WTC11 (cell line): ENCODE measurements around the gene HMGB1. TPM values are rescaled to one million over a fixed set of nuclear protein-coding genes. Genes with fewer than 3 reads are reported as not detected.

ENCODE experiments used
- ATAC-seq: fragments of 200-7000 bp; cut with Tn5 transposase; 2 replicates; pipeline ENCODE4 v1.10.0; 2021; ENCODE audit warnings: mild to moderate bottlenecking, moderate library complexity
- CTCF ChIA-PET: fragments of 300-600 bp; sonication (Branson Sonifier 250); formaldehyde crosslinking; loops from one replicate; lab custom pipeline; 2021; ENCODE audit warnings: antibody characterized with exemption; lab: Charles Lee
- POLR2A ChIA-PET: fragments of 350-600 bp; sonication (Branson Sonifier 250); formaldehyde crosslinking; loops from one replicate; lab custom pipeline; 2021; ENCODE audit warnings: antibody characterized with exemption; lab: Charles Lee
- DNase-seq: peaks from one replicate; pipeline ENCODE4 v3.0.0; 2021; ENCODE audit warnings: low spot score
- H3K27ac Mint-ChIP-seq: 2 replicates; pipeline ENCODE4 v1.8.0; 2021; ENCODE audit warnings: mixed read lengths
- H3K27me3 Mint-ChIP-seq: 2 replicates; pipeline ENCODE4 v1.8.0; 2021; ENCODE audit warnings: low read depth, mild to moderate bottlenecking, moderate library complexity, mixed read lengths
- H3K36me3 Mint-ChIP-seq: 2 replicates; pipeline ENCODE4 v1.8.0; 2021; ENCODE audit warnings: mixed read lengths
- H3K4me1 Mint-ChIP-seq: 2 replicates; pipeline ENCODE4 v1.8.0; 2022; ENCODE audit warnings: mixed read lengths
- H3K4me3 Mint-ChIP-seq: 2 replicates; pipeline ENCODE4 v1.8.0; 2021; ENCODE audit warnings: mild to moderate bottlenecking, moderate library complexity, mixed read lengths
- H3K9me3 Mint-ChIP-seq: 2 replicates; pipeline ENCODE4 v1.8.0; 2021; ENCODE audit warnings: mixed read lengths
- AFF4 ChIP-seq: sonication (generic); formaldehyde crosslinking; IDR thresholded peaks from 2 replicates; pipeline ENCODE4 v1.8.1; 2023; ENCODE audit warnings: mild to moderate bottlenecking, missing genetic modification reagents, borderline replicate concordance
- ATF1 ChIP-seq: sonication (generic); formaldehyde crosslinking; IDR thresholded peaks from 2 replicates; pipeline ENCODE4 v1.8.1; 2023; ENCODE audit warnings: mild to moderate bottlenecking, moderate library complexity, missing genetic modification reagents
- CBFB ChIP-seq: sonication (generic); formaldehyde crosslinking; IDR thresholded peaks from 2 replicates; pipeline ENCODE4 v1.8.1; 2022; ENCODE audit warnings: mild to moderate bottlenecking, low read depth, missing genetic modification reagents
- ERG ChIP-seq: fragments of 250-450 bp; sonication (Bioruptor Pico); IDR thresholded peaks from 2 replicates; pipeline ENCODE4 v1.8.0; 2021; ENCODE audit warnings: mild to moderate bottlenecking
- ETV6 ChIP-seq: sonication (generic); formaldehyde crosslinking; IDR thresholded peaks from 2 replicates; pipeline ENCODE4 v1.8.1; 2022; ENCODE audit warnings: mild to moderate bottlenecking, missing genetic modification reagents
- FOXP1 ChIP-seq: sonication (generic); formaldehyde crosslinking; IDR thresholded peaks from 2 replicates; pipeline ENCODE4 v1.8.0; 2022; ENCODE audit warnings: missing genetic modification reagents, mild to moderate bottlenecking, moderate library complexity, borderline replicate concordance
- GRHL2 ChIP-seq: fragments of 250-450 bp; sonication (Bioruptor Pico); IDR thresholded peaks from 2 replicates; pipeline ENCODE4 v1.8.0; 2022; ENCODE audit warnings: mild to moderate bottlenecking, moderate library complexity; ENCODE audit not compliant: insufficient replicate concordance, severe bottlenecking
- JAZF1 ChIP-seq: fragments of 250-450 bp; sonication (Bioruptor Pico); IDR thresholded peaks from 2 replicates; pipeline ENCODE4 v1.9.0; 2021; ENCODE audit warnings: moderate library complexity, mild to moderate bottlenecking, inconsistent platforms
- KAT7 ChIP-seq: sonication (generic); formaldehyde crosslinking; IDR thresholded peaks from 2 replicates; pipeline ENCODE4 v1.8.1; 2023; ENCODE audit warnings: missing genetic modification reagents, mild to moderate bottlenecking, borderline replicate concordance
- NFYB ChIP-seq: sonication (generic); formaldehyde crosslinking; conservative IDR thresholded peaks from 2 replicates; pipeline ENCODE4 v1.8.0; 2022; ENCODE audit warnings: low read depth, missing genetic modification reagents
- NR1H2 ChIP-seq: sonication (generic); formaldehyde crosslinking; IDR thresholded peaks from 2 replicates; pipeline ENCODE4 v1.9.0; 2021; ENCODE audit warnings: mild to moderate bottlenecking, moderate library complexity, missing genetic modification reagents
- PREB ChIP-seq: sonication (generic); formaldehyde crosslinking; IDR thresholded peaks from 2 replicates; pipeline ENCODE4 v1.8.1; 2022; ENCODE audit warnings: mild to moderate bottlenecking, missing genetic modification reagents, moderate library complexity, borderline replicate concordance
- RELA ChIP-seq: sonication (generic); formaldehyde crosslinking; IDR thresholded peaks from 2 replicates; pipeline ENCODE4 v1.8.1; 2022; ENCODE audit warnings: missing genetic modification reagents, mild to moderate bottlenecking, borderline replicate concordance
- RORB ChIP-seq: fragments of 250-450 bp; sonication (Bioruptor Pico); IDR thresholded peaks from 2 replicates; pipeline ENCODE4 v1.9.0; 2021; ENCODE audit warnings: mild to moderate bottlenecking
- TCF7 ChIP-seq: sonication (generic); formaldehyde crosslinking; IDR thresholded peaks from 2 replicates; pipeline ENCODE4 v1.8.0; 2022; ENCODE audit warnings: mild to moderate bottlenecking, low read depth, missing genetic modification reagents, moderate library complexity
- TEAD4 ChIP-seq: sonication (generic); formaldehyde crosslinking; IDR thresholded peaks from 2 replicates; pipeline ENCODE4 v1.8.0; 2022; ENCODE audit warnings: mild to moderate bottlenecking, missing genetic modification reagents
- TP53 ChIP-seq: sonication (generic); formaldehyde crosslinking; IDR thresholded peaks from 2 replicates; pipeline ENCODE4 v1.8.1; 2023; ENCODE audit warnings: mild to moderate bottlenecking, missing genetic modification reagents
- ZBTB43 ChIP-seq: sonication (generic); formaldehyde crosslinking; IDR thresholded peaks from 2 replicates; pipeline ENCODE4 v1.8.1; 2023; ENCODE audit warnings: mild to moderate bottlenecking, missing genetic modification reagents
- ZNF121 ChIP-seq: sonication (generic); formaldehyde crosslinking; IDR thresholded peaks from 2 replicates; pipeline ENCODE4 v1.8.0; 2023; ENCODE audit warnings: missing genetic modification reagents
- ZNF138 ChIP-seq: sonication (generic); formaldehyde crosslinking; conservative IDR thresholded peaks from 2 replicates; pipeline ENCODE4 v1.8.1; 2022; ENCODE audit warnings: mild to moderate bottlenecking, moderate library complexity, missing genetic modification reagents
- ZNF671 ChIP-seq: fragments of 250-450 bp; sonication (Bioruptor Pico); IDR thresholded peaks from 2 replicates; pipeline ENCODE4 v1.8.0; 2021; ENCODE audit warnings: mild to moderate bottlenecking
- total RNA-seq: library from RNA; stranded (reverse); gene quantifications from 3 replicates; pipeline ENCODE4 v1.2.3, GENCODE V29; 2021
- TF ChIP-seq, protein P1 (sequence below): sonication (generic); formaldehyde crosslinking; IDR thresholded peaks from 2 replicates; pipeline ENCODE4 v1.8.0; 2022; ENCODE audit warnings: mild to moderate bottlenecking, missing genetic modification reagents

The HMGB1 gene
- total RNA-seq, 1 experiment from 2014 or later = 640 TPM

GRCh38 chr13:30504081-30504480, 38.3 kb upstream of the HMGB1 start (continued):
- TF ChIP-seq GRHL2 (CRISPR knock-in tag) (no peak), TP53 (no peak)

DNA sequence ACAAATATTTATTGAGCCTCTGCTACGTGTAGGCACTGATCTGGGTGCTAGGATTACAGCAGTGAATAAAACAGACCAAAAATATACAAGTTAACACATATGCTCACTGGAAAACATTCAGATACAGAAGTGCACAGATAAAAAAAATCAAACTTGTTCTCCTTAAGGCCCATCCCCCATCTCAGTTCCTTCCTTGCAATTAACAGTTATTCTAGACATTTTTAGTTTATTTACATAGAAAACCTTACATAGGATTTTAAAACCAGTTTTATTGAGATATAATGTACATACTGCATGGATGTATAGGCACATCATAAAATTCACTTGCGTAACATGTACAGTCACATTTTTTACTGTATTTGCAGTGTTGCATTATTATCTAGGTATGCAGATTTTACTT, 36.5 kb upstream of the HMGB1 start:
- Mint-ChIP-seq H3K9me3 (no peaks in the 10 kb centered on the region), H3K27ac (no peak overlapping the region), H3K4me3 (no peak overlapping the region), H3K36me3 (no peaks in the 10 kb centered on the region), H3K4me1 (peaks cover 7% of the 10 kb centered on the region), H3K27me3 (no peaks in the 10 kb centered on the region)
- POLR2A ChIA-PET = no interaction called here
- TF ChIP-seq RORB (CRISPR knock-in tag) (no peak), ZNF121 (CRISPR knock-in tag) (no peak), KAT7 (CRISPR knock-in tag) (no peak), TEAD4 (CRISPR knock-in tag) (no peak), PREB (CRISPR knock-in tag) (no peak), AFF4 (CRISPR knock-in tag) (no peak), RELA (CRISPR knock-in tag) (no peak), ZNF138 (CRISPR knock-in tag) (no peak), ATF1 (CRISPR knock-in tag) (no peak)
- TF ChIP-seq, protein P1, sequence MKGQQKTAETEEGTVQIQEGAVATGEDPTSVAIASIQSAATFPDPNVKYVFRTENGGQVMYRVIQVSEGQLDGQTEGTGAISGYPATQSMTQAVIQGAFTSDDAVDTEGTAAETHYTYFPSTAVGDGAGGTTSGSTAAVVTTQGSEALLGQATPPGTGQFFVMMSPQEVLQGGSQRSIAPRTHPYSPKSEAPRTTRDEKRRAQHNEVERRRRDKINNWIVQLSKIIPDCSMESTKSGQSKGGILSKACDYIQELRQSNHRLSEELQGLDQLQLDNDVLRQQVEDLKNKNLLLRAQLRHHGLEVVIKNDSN (CRISPR knock-in tag) = no peak
- CTCF ChIA-PET = no interaction called here
- DNase-seq (no peak), ATAC-seq (no peak)

DNA sequence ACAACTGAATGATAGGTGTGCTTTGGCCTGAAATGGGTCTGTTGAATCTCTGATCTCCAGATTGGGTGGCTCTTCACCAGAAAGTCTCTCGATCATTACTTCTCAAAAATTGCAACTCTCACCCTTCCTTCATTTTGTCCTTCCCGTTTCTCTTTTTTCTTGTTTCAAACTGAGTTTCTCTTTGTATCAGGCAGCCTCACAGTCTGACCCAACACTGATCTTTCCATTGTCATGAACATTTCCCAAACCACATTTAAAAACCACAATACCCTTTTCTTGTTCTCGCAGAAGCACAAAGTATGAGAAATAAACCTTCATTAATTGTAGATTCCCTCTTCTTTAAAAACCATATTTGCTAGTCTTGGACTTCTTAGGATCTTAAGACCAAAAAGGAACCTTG, 33.6 kb upstream of the HMGB1 start:
- no peak for ATAC-seq

More for the DNA sequence above, 33.6 kb upstream of the HMGB1 start:
- POLR2A ChIA-PET = no interaction called here
- no peak for DNase-seq
- Mint-ChIP-seq H3K9me3 (no peaks in the 10 kb centered on the region), H3K4me3 (no peak overlapping the region), H3K36me3 (no peaks in the 10 kb centered on the region), H3K4me1 (peaks cover 4% of the 10 kb centered on the region), H3K27me3 (no peaks in the 10 kb centered on the region), H3K27ac (peak overlapping the region; percentile 16; the same call in 1 of the 2 replicates)
- TF ChIP-seq CBFB (CRISPR knock-in tag) (no peak), ETV6 (CRISPR knock-in tag) (no peak), FOXP1 (CRISPR knock-in tag) (no peak), TCF7 (CRISPR knock-in tag) (no peak), JAZF1 (CRISPR knock-in tag) (no peak), NR1H2 (CRISPR knock-in tag) (no peak), NFYB (CRISPR knock-in tag) (no peak), ZBTB43 (CRISPR knock-in tag) (no peak), RELA (CRISPR knock-in tag) (no peak), ZNF671 (no peak), ERG (CRISPR knock-in tag) (no peak)
- CTCF ChIA-PET = no interaction called here
